GM12878 (cell line): ENCODE measurements around the gene MAGIX. TPM values are rescaled to one million over a fixed set of nuclear protein-coding genes. Genes with fewer than 3 reads are reported as not detected.

Experiments used
- ATAC-seq: fragments of 200-7000 bp; cut with Tn5 transposase; 3 replicates; pipeline ENCODE4 v1.9.1; 2020; ENCODE audit warnings: mild to moderate bottlenecking, moderate library complexity
- BruUV-seq: library from RNA; stranded (reverse); fragments of 400-500 nt; replicated peaks from 2 replicates; lab custom pipeline; 2021; lab: Mats Ljungman, UMichigan
- CTCF ChIA-PET: fragments of 300-600 bp; sonication (Branson Sonifier 250); formaldehyde crosslinking; extraction: SDS; loops from one replicate; lab custom pipeline; 2021; ENCODE audit warnings: inconsistent platforms; lab: Yijun Ruan, JAX
- POLR2A ChIA-PET: fragments of 350-600 bp; formaldehyde crosslinking; extraction: SDS; loops from one replicate; lab custom pipeline; 2021; ENCODE audit warnings: inconsistent platforms; lab: Charles Lee
- RAD21 ChIA-PET: fragments of 300-600 bp; sonication (Branson Sonifier 250); formaldehyde crosslinking; loops from one replicate; lab custom pipeline; 2023; ENCODE audit warnings: antibody characterized with exemption; ENCODE audit not compliant: unreplicated experiment; lab: Charles Lee
- SMC1A ChIA-PET: fragments of 300-600 bp; sonication (Branson Sonifier 250); formaldehyde crosslinking; loops from one replicate; lab custom pipeline; 2023; ENCODE audit not compliant: unreplicated experiment, uncharacterized antibody; lab: Charles Lee
- DNase-seq: peaks from one replicate; pipeline ENCODE4 v3.0.0-alpha.2; 2011; ENCODE audit warnings: low read depth, low spot score
- FAIRE-seq: peaks from 3 replicates; lab custom pipeline; 2011; peaks lifted over from hg19 to GRCh38; lab: Jason Lieb, UNC
- H2AFZ ChIP-seq: 2 replicates; pipeline ENCODE4 v1.6.0; 2011; ENCODE audit warnings: low read depth, low read length, control low read depth; ENCODE audit not compliant: control insufficient read depth
- H3K27ac ChIP-seq: 2 replicates; pipeline ENCODE4 v1.5.1; 2011; ENCODE audit warnings: control low read depth; ENCODE audit not compliant: control insufficient read depth, insufficient read depth
- H3K27me3 ChIP-seq, 2 experiments: replicated peaks in 1 of 2; 2 replicates each; pipeline versions ENCODE4 v1.6.0 to v1.6.1; 2011; ENCODE audit warnings: low read length in 1 of 2; ENCODE audit not compliant: control insufficient read depth in 2 of 2, insufficient read depth in 2 of 2
- H3K36me3 ChIP-seq, 2 experiments: 2 replicates each; pipeline ENCODE4 v1.5.1; 2011; ENCODE audit warnings: low read length in 1 of 2; ENCODE audit not compliant: control insufficient read depth in 2 of 2, insufficient read depth in 2 of 2
- H3K4me1 ChIP-seq: 2 replicates; pipeline ENCODE4 v1.6.1; 2011; ENCODE audit warnings: mild to moderate bottlenecking, low read length, moderate library complexity, mixed read lengths; ENCODE audit not compliant: control insufficient read depth, insufficient read depth
- H3K4me2 ChIP-seq: 2 replicates; pipeline ENCODE4 v1.6.0; 2011; ENCODE audit warnings: control low read depth; ENCODE audit not compliant: control insufficient read depth, insufficient read depth
- H3K4me3 ChIP-seq: fragments of 200-600 bp; sonication (generic); 2 replicates; pipeline ENCODE4 v1.5.1; 2016
- H3K79me2 ChIP-seq: 2 replicates; pipeline ENCODE4 v1.6.0; 2011; ENCODE audit warnings: low read length; ENCODE audit not compliant: control insufficient read depth, insufficient read depth
- H3K9ac ChIP-seq: 2 replicates; pipeline ENCODE4 v1.8.0; 2011; ENCODE audit warnings: low read length, control low read depth, mixed read lengths; ENCODE audit not compliant: control insufficient read depth, insufficient read depth
- H3K9me3 ChIP-seq: replicated peaks from 3 replicates; pipeline ENCODE4 v1.5.1; 2011; ENCODE audit warnings: mild to moderate bottlenecking, low read length; ENCODE audit not compliant: control insufficient read depth, insufficient read depth
- H4K20me1 ChIP-seq: 2 replicates; pipeline ENCODE4 v1.6.0; 2011; ENCODE audit not compliant: control insufficient read depth, insufficient read depth
- NFIC ChIP-seq: IDR thresholded peaks from 2 replicates; pipeline ENCODE4 v1.6.1; 2012; ENCODE audit warnings: low read depth, mild to moderate bottlenecking, inconsistent platforms, low read length, moderate library complexity
- TBL1XR1 ChIP-seq: IDR thresholded peaks from 2 replicates; pipeline ENCODE4 v1.6.1; 2012; ENCODE audit warnings: low read depth, low read length, improper control_type of control experiment
- WGBS: methylation state at CpG from one replicate; pipeline ENCODE4 v1.1.6; 2016; ENCODE audit warnings: low lambda C conversion rate; ENCODE audit not compliant: insufficient replicate concordance, insufficient coverage; ENCODE audit errors: missing lambda C conversion rate; 5-methylcytosine and 5-hydroxymethylcytosine counted together
- in situ Hi-C: fragments of 300-500 bp; cut with MboI; formaldehyde crosslinking; loops from 9 replicates; pipeline ENCODE4 v1.14.3; 2018; ENCODE audit warnings: mixed read lengths
- intact Hi-C: fragments of 100-400 bp; cut with micrococcal nuclease; formaldehyde crosslinking; loops from one replicate; pipeline ENCODE4 v1.14.2; 2022; ENCODE audit not compliant: unreplicated experiment
- polyA plus RNA-seq, 11 experiments: library from polyadenylated mRNA; depleted of rRNA in 4 of 11; unstranded in 6 of 11; stranded (reverse) in 5 of 11; fragments of >200 nt; fragmentation: Nextera tagmentation in 4 of 11; fragmentation: Illumina TruSeq in 1 of 11; extraction: Ambion mirVana in 4 of 11; extraction: Trizol in 1 of 11; gene quantifications; 1 replicate in 1 of 11; 2 replicates in 10 of 11; pipeline versions ENCODE4 v1.2.1 to v1.2.3, GENCODE V29; 2011 to 2016; ENCODE audit warnings: inconsistent platforms in 2 of 11, missing spikeins in 2 of 11, low read depth in 1 of 11
- total RNA-seq, 4 experiments: library from RNA; depleted of rRNA in 3 of 4; stranded (reverse); fragments of >200 nt in 3 of 4; fragmentation: Illumina TruSeq in 1 of 4; extraction: Trizol in 1 of 4; gene quantifications; 2 replicates each; pipeline versions ENCODE4 v1.2.1 to v1.2.3, GENCODE V29; 2013 to 2021
- TF ChIP-seq, protein P1 (sequence below): fragments of 450-650 bp; IDR thresholded peaks from 2 replicates; pipeline ENCODE4 v1.6.1; 2017; ENCODE audit warnings: mild to moderate bottlenecking
- TF ChIP-seq, protein P2 (sequence below): fragments of 450-650 bp; IDR thresholded peaks from 2 replicates; pipeline ENCODE4 v1.6.1; 2017; ENCODE audit warnings: low read depth, mild to moderate bottlenecking, moderate library complexity
- TF ChIP-seq, protein P3 (sequence below), 3 experiments: IDR thresholded peaks in 2 of 3; conservative IDR thresholded peaks in 1 of 3; 2 replicates each; pipeline ENCODE4 v1.5.1; 2011; ENCODE audit warnings: low read depth in 3 of 3, low read length in 3 of 3, mild to moderate bottlenecking in 3 of 3, control low read depth in 2 of 3, moderate library complexity in 2 of 3, inconsistent platforms in 1 of 3, mixed read lengths in 1 of 3; ENCODE audit not compliant: control insufficient read depth in 2 of 3, insufficient read depth in 1 of 3; ENCODE audit errors: extremely low read depth in 1 of 3

Gene MAGIX
- total and polyA plus RNA-seq, 10 of the 15 experiments (the other 5 are each of a cell fraction or from before 2014, with no cell fraction given) = 0.03 to 2.5 (median 0.82) TPM

DNA sequence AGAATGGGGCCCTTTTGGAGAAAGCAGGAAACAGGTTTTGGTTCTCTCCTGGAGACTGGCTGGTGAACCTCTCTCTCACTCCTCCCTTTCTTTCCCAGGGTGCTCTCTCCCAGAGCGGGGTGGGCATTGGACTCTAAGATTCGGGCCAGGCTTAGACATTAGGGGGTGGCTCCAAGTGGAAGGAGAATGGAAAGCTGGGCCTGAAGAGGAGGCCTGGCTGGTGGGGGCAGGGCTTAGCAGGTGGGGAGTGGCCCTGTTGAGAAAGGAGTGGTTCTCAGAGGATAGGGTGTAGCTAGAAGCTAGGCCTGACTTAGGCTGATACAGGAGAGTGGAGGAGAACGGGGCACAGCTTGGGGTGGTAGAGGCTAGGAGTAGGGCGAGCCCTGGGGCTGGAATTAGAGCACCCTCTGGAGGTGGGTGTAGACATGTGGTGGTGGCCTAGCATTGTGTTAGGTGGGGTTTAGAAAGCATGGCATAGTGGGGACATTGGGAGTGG is 14.8 kb downstream of the MAGIX start:
- H3K4me3 ChIP-seq = no peak overlapping the region
- H2AFZ ChIP-seq = no peak overlapping the region
- H3K9ac ChIP-seq = no peak overlapping the region
- in situ Hi-C loops = no loop called here
- H3K9me3 ChIP-seq = no peaks in the 10 kb centered on the region
- ATAC-seq (peak; percentile 61), DNase-seq (no peak), FAIRE-seq (no peak)
- no peaks in the 10 kb centered on the region for H3K27me3 ChIP-seq
- RAD21 ChIA-PET = interaction anchor here (1.0 kb wide), 1 partner anchor 35 kb away, joined by 4 read pairs; no protein-coding TSS in a partner anchor
- CTCF ChIA-PET = interaction anchor here (1.0 to 1.1 kb wide), 2 partner anchors 9 to 21 kb away, joined by 3 to 4 read pairs; no protein-coding TSS in a partner anchor
- H3K4me2 ChIP-seq = no peak overlapping the region
- SMC1A ChIA-PET = no interaction called here
- POLR2A ChIA-PET = interaction anchor here (0.6 to 0.9 kb wide), 2 partner anchors 10 to 1833 kb away, joined by 3 read pairs; no protein-coding TSS in a partner anchor
- no peak overlapping the region for H3K27ac ChIP-seq
- intact Hi-C loops = no loop called here
- TF ChIP-seq TBL1XR1 = no peak
- TF ChIP-seq, protein P1, sequence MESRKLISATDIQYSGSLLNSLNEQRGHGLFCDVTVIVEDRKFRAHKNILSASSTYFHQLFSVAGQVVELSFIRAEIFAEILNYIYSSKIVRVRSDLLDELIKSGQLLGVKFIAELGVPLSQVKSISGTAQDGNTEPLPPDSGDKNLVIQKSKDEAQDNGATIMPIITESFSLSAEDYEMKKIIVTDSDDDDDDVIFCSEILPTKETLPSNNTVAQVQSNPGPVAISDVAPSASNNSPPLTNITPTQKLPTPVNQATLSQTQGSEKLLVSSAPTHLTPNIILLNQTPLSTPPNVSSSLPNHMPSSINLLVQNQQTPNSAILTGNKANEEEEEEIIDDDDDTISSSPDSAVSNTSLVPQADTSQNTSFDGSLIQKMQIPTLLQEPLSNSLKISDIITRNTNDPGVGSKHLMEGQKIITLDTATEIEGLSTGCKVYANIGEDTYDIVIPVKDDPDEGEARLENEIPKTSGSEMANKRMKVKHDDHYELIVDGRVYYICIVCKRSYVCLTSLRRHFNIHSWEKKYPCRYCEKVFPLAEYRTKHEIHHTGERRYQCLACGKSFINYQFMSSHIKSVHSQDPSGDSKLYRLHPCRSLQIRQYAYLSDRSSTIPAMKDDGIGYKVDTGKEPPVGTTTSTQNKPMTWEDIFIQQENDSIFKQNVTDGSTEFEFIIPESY = no peak
- TF ChIP-seq, protein P2, sequence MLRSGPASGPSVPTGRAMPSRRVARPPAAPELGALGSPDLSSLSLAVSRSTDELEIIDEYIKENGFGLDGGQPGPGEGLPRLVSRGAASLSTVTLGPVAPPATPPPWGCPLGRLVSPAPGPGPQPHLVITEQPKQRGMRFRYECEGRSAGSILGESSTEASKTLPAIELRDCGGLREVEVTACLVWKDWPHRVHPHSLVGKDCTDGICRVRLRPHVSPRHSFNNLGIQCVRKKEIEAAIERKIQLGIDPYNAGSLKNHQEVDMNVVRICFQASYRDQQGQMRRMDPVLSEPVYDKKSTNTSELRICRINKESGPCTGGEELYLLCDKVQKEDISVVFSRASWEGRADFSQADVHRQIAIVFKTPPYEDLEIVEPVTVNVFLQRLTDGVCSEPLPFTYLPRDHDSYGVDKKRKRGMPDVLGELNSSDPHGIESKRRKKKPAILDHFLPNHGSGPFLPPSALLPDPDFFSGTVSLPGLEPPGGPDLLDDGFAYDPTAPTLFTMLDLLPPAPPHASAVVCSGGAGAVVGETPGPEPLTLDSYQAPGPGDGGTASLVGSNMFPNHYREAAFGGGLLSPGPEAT = no peak
- TF ChIP-seq NFIC = no peak
- TF ChIP-seq, protein P3, sequence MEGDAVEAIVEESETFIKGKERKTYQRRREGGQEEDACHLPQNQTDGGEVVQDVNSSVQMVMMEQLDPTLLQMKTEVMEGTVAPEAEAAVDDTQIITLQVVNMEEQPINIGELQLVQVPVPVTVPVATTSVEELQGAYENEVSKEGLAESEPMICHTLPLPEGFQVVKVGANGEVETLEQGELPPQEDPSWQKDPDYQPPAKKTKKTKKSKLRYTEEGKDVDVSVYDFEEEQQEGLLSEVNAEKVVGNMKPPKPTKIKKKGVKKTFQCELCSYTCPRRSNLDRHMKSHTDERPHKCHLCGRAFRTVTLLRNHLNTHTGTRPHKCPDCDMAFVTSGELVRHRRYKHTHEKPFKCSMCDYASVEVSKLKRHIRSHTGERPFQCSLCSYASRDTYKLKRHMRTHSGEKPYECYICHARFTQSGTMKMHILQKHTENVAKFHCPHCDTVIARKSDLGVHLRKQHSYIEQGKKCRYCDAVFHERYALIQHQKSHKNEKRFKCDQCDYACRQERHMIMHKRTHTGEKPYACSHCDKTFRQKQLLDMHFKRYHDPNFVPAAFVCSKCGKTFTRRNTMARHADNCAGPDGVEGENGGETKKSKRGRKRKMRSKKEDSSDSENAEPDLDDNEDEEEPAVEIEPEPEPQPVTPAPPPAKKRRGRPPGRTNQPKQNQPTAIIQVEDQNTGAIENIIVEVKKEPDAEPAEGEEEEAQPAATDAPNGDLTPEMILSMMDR (IDR thresholded peaks at IDR 0.05 in 2 of 3, conservative IDR thresholded peaks at IDR 0.05 in 1 of 3; ENCODE audit: control insufficient read depth in 2 of 3, extremely low read depth in 1 of 3, insufficient read depth in 1 of 3, low read depth in 3 of 3, low read length in 3 of 3) = peak in 2 of 3 experiments; percentile 28 to 30; a peak in 2 of 6 replicates
- peaks cover 5% of the 10 kb centered on the region; the same call in 1 of the 2 replicates for H3K4me1 ChIP-seq
- peaks cover 6% of the 10 kb centered on the region for H3K79me2 ChIP-seq
- no peaks in the 10 kb centered on the region for H4K20me1 ChIP-seq
- peaks cover 0 to 2% of the 10 kb centered on the region in 2 experiments; a peak in 3 of 4 replicates for H3K36me3 ChIP-seq
- 79% methylated on average over 4 of the region's 4 CpGs for WGBS
- no TSS peak for BruUV-seq
